IMR-90 (cell line): ENCODE data around the gene CDC14A. TPM values are rescaled to one million over a fixed set of nuclear protein-coding genes. Genes with fewer than 3 reads are reported as not detected.
A peak's percentile ranks its signal among the peaks of the same experiment; 100 is the strongest.

Source experiments
- ATAC-seq: fragments of 200-7000 bp; cut with Tn5 transposase; 2 replicates; pipeline ENCODE4 v1.9.1; 2020; ENCODE audit warnings: low read depth, mild to moderate bottlenecking, moderate library complexity
- BruUV-seq: library from RNA; stranded (reverse); fragments of 400-500 nt; replicated peaks from 2 replicates; lab custom pipeline; 2021; lab: Mats Ljungman, UMichigan
- CTCF ChIA-PET: fragments of 300-600 bp; formaldehyde crosslinking; extraction: SDS; loops from one replicate; lab custom pipeline; 2021; ENCODE audit warnings: antibody characterized with exemption; lab: Yijun Ruan, JAX
- POLR2A ChIA-PET: fragments of 300-600 bp; sonication (Branson Sonifier 250); formaldehyde crosslinking; loops from one replicate; lab custom pipeline; 2022; ENCODE audit warnings: antibody characterized with exemption; ENCODE audit not compliant: unreplicated experiment; lab: Charles Lee
- DNase-seq: peaks from one replicate; pipeline ENCODE4 v3.0.0; 2013
- H2AFZ ChIP-seq: replicated peaks from 2 replicates; pipeline ENCODE3; 2013; ENCODE audit warnings: low read length, mild to moderate bottlenecking; ENCODE audit not compliant: poor library complexity
- H2AK5ac ChIP-seq: 2 replicates; pipeline ENCODE4 v1.6.1; 2013; ENCODE audit warnings: low read depth, low read length, inconsistent platforms
- H2AK9ac ChIP-seq: replicated peaks from 2 replicates; pipeline ENCODE3; 2013; ENCODE audit warnings: mild to moderate bottlenecking, low read depth, low read length, moderate library complexity; ENCODE audit not compliant: poor library complexity
- H2BK120ac ChIP-seq: 2 replicates; pipeline ENCODE4 v1.6.1; 2013; ENCODE audit warnings: low read depth, low read length, inconsistent platforms
- H2BK15ac ChIP-seq: 3 replicates; pipeline ENCODE4 v1.6.1; 2013; ENCODE audit warnings: low read depth, low read length, inconsistent platforms
- H2BK20ac ChIP-seq: 2 replicates; pipeline ENCODE4 v1.6.1; 2013; ENCODE audit warnings: low read depth, mild to moderate bottlenecking, inconsistent platforms, low read length, moderate library complexity
- H2BK5ac ChIP-seq: 2 replicates; pipeline ENCODE4 v1.6.1; 2013; ENCODE audit warnings: mild to moderate bottlenecking, low read depth, low read length, inconsistent platforms; ENCODE audit not compliant: poor library complexity, severe bottlenecking
- H3K14ac ChIP-seq: replicated peaks from 2 replicates; pipeline ENCODE4 v1.6.1; 2013; ENCODE audit warnings: low read depth, low read length, inconsistent platforms
- H3K18ac ChIP-seq: 2 replicates; pipeline ENCODE4 v1.6.1; 2013; ENCODE audit warnings: low read depth, low read length, control low read depth
- H3K23ac ChIP-seq: 2 replicates; pipeline ENCODE4 v1.6.1; 2013; ENCODE audit warnings: low read depth, low read length, inconsistent platforms
- H3K27ac ChIP-seq: 2 replicates; pipeline ENCODE4 v1.5.1; 2013; ENCODE audit warnings: mild to moderate bottlenecking, control low read depth, low read length; ENCODE audit not compliant: insufficient read depth
- H3K27me3 ChIP-seq: 2 replicates; pipeline ENCODE4 v1.6.1; 2013; ENCODE audit warnings: low read length; ENCODE audit not compliant: control insufficient read depth, insufficient read depth
- H3K36me3 ChIP-seq: 2 replicates; pipeline ENCODE4 v1.6.1; 2013; ENCODE audit warnings: low read length, mixed read lengths; ENCODE audit not compliant: control insufficient read depth, insufficient read depth
- H3K4ac ChIP-seq: 2 replicates; pipeline ENCODE4 v1.6.1; 2013; ENCODE audit warnings: low read depth, low read length, inconsistent platforms
- H3K4me1 ChIP-seq: 2 replicates; pipeline ENCODE4 v1.6.1; 2013; ENCODE audit warnings: low read length, mixed read lengths; ENCODE audit not compliant: control insufficient read depth, insufficient read depth
- H3K4me2 ChIP-seq: 2 replicates; pipeline ENCODE4 v1.6.1; 2013; ENCODE audit warnings: low read depth, mild to moderate bottlenecking, control low read depth, low read length, moderate library complexity
- H3K4me3 ChIP-seq: 2 replicates; pipeline ENCODE4 v1.5.1; 2013; ENCODE audit warnings: low read depth, mild to moderate bottlenecking, control low read depth, low read length, moderate library complexity; ENCODE audit not compliant: insufficient read depth
- H3K56ac ChIP-seq: 2 replicates; pipeline ENCODE4 v1.6.1; 2013; ENCODE audit warnings: low read length, inconsistent platforms; ENCODE audit not compliant: insufficient read depth; ENCODE audit errors: extremely low read depth
- H3K79me1 ChIP-seq, 2 experiments: 2 replicates each; pipeline ENCODE4 v1.6.1; 2013; ENCODE audit warnings: low read length in 2 of 2, inconsistent platforms in 1 of 2, low read depth in 1 of 2
- H3K9ac ChIP-seq: 2 replicates; pipeline ENCODE4 v1.6.1; 2013; ENCODE audit warnings: low read depth, low read length, control low read depth
- H3K9me1 ChIP-seq: 2 replicates; pipeline ENCODE4 v1.6.1; 2013; ENCODE audit warnings: low read length, inconsistent platforms; ENCODE audit not compliant: insufficient read depth
- H3K9me3 ChIP-seq: 2 replicates; pipeline ENCODE4 v1.6.1; 2013; ENCODE audit warnings: low read length; ENCODE audit not compliant: control insufficient read depth, insufficient read depth
- H4K20me1 ChIP-seq: 2 replicates; pipeline ENCODE4 v1.6.1; 2013; ENCODE audit warnings: low read length, inconsistent platforms; ENCODE audit not compliant: insufficient read depth
- H4K5ac ChIP-seq: 2 replicates; pipeline ENCODE4 v1.6.1; 2013; ENCODE audit warnings: mild to moderate bottlenecking, low read depth, low read length, control low read depth
- H4K8ac ChIP-seq, 2 experiments: 2 replicates each; pipeline ENCODE4 v1.6.1; 2013; ENCODE audit warnings: low read depth in 2 of 2, low read length in 2 of 2, control low read depth in 1 of 2, inconsistent platforms in 1 of 2
- H4K91ac ChIP-seq: 2 replicates; pipeline ENCODE4 v1.6.1; 2013; ENCODE audit warnings: low read depth, low read length, inconsistent platforms; ENCODE audit not compliant: insufficient read depth
- CTCF ChIP-seq: conservative IDR thresholded peaks from 2 replicates; pipeline ENCODE4 v1.5.1; 2012; ENCODE audit warnings: mild to moderate bottlenecking, low read depth, low read length, improper control_type of control experiment
- FOS ChIP-seq: fragments of 150-350 bp; IDR thresholded peaks from 2 replicates; pipeline ENCODE4 v1.6.1; 2016; ENCODE audit warnings: low read depth, low read length
- RAD21 ChIP-seq: IDR thresholded peaks from 2 replicates; pipeline ENCODE4 v1.6.1; 2012; ENCODE audit warnings: low read length, improper control_type of control experiment
- SMC3 ChIP-seq: fragments of 150-350 bp; IDR thresholded peaks from 2 replicates; pipeline ENCODE4 v1.6.1; 2016; ENCODE audit warnings: low read depth, mild to moderate bottlenecking, antibody characterized with exemption, low read length, moderate library complexity
- dilution Hi-C: fragments of 300-500 bp; cut with HindIII; formaldehyde crosslinking; loops from one replicate; pipeline ENCODE4 v1.14.3; 2018; ENCODE audit warnings: low sequenced_read_pairs; ENCODE audit not compliant: unreplicated experiment
- in situ Hi-C: fragments of 300-500 bp; cut with MboI; formaldehyde crosslinking; loops from 3 replicates; pipeline ENCODE4 v1.14.3; 2019; ENCODE audit warnings: low sequenced_read_pairs, inconsistent platforms, mixed read lengths
- intact Hi-C: fragments of 100-400 bp; cut with micrococcal nuclease; formaldehyde crosslinking; loops from 2 replicates; pipeline ENCODE4 v1.10.0; 2022
- polyA plus RNA-seq, 3 experiments: library from polyadenylated mRNA; depleted of rRNA; stranded (reverse); fragments of >200 nt; gene quantifications; 2 replicates each; pipeline ENCODE4 v1.2.3, GENCODE V29; 2012; ENCODE audit warnings: low replicate concordance in 1 of 3
- total RNA-seq: library from RNA; depleted of rRNA; stranded (reverse); fragments of >200 nt; gene quantifications from 2 replicates; pipeline ENCODE4 v1.2.3, GENCODE V29; 2012

Gene CDC14A
- total and polyA plus RNA-seq, 2 of the 4 experiments (the other 2 are of a cell fraction) = 1.7 to 3.0 TPM

DNA sequence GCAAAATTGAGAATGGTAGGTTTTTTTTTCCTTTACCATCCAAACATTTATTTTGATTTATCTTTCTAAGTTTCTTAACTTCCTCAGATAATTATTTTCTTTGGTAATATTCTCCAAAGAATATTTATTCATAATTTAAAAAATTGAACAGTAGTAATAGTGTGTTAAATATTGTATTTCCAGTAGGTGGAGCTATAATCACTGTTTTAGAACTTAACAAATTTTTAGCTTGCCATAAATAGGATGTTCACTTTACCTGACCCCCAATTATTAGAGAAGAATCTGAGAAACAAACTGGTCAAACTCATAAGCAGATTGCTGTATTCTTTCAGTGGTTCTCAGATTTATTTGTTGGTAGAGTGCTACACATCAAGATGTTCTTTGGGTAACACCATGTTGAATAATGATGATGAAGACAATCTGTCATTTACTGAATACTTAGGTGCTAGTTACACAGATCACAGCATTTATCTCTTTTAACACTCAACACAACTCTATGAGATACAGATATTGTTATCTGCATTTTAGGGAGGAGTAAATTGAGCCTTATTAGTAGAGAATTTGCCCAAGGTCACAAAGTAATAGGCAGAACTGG lies 103.3 kb downstream of the CDC14A start:
- Histone ChIP-seq H4K20me1 (no peaks in the 10 kb centered on the region), H3K4me1 (no peaks in the 10 kb centered on the region), H2AK5ac (no peak overlapping the region), H2AK9ac (no peak overlapping the region), H3K27ac (no peak overlapping the region), H3K27me3 (no peaks in the 10 kb centered on the region), H3K79me1 (no peaks in the 10 kb centered on the region), H3K9me3 (no peaks in the 10 kb centered on the region), H4K8ac (no peak overlapping the region), H4K5ac (no peak overlapping the region), H3K14ac (no peak overlapping the region), H3K9me1 (no peaks in the 10 kb centered on the region), H2BK5ac (no peak overlapping the region), H2AFZ (no peak overlapping the region), H3K4me3 (no peak overlapping the region), H3K23ac (no peak overlapping the region), H4K91ac (no peak overlapping the region), H3K4me2 (no peak overlapping the region), H2BK120ac (no peak overlapping the region), H3K18ac (no peak overlapping the region), H3K4ac (no peak overlapping the region), H3K36me3 (no peaks in the 10 kb centered on the region), H2BK20ac (no peak overlapping the region), H3K56ac (no peak overlapping the region), H3K9ac (no peak overlapping the region), H2BK15ac (no peak overlapping the region)
- ChIA-PET CTCF (interaction anchor here (0.6 to 1.5 kb wide), 9 partner anchors 8 to 642 kb away, joined by 3 to 9 read pairs (median 4); no protein-coding TSS in a partner anchor), POLR2A (no interaction called here)
- in situ Hi-C loops = loop anchor here (5.0 kb wide), 1 partner anchor 648 kb away; no protein-coding TSS in a partner anchor
- dilution Hi-C loops = loop anchor here (25.0 kb wide), 1 partner anchor 432 kb away; the partner anchor contains the start of genes EXTL2 and SLC30A7
- TF ChIP-seq CTCF (peak; percentile 46), FOS (no peak), SMC3 (peak; percentile 23; the same call in 1 of the 2 replicates), RAD21 (peak; percentile 26; the same call in 1 of the 2 replicates)
- intact Hi-C loops = loop anchor here (5.0 kb wide), 3 partner anchors 103 to 188 kb away; partner anchors contain the start of genes CDC14A and RTCA
- BruUV-seq = no TSS peak
- DNase-seq = peak; percentile 16
- no peak; the same call in 1 of the 2 replicates for ATAC-seq
